GDM1 (cell line): ENCODE data around the gene QRICH1.
"Not testable (repeated sequence)": the region's sequence is repeated elsewhere in the genome, so short reads cannot be mapped to it uniquely, and the experiment has no call there.

Experiments used
- DNase-seq: peaks from one replicate; lab custom pipeline; 2025; lab: John Stamatoyannopoulos, UW

Gene QRICH1

GRCh38 chr3:49017229-49017970 is 76.5 kb downstream of the QRICH1 start:
- DNase-seq, result no peak

GRCh38 chr3:49016414-49017228 is 77.2 kb downstream of the QRICH1 start:
- DNase-seq, result no peak

- no peak for DNase-seq
Measured at GRCh38 chr3:49015765-49016164, 78.1 kb downstream of the QRICH1 start.

- DNase-seq, result no peak
Measured at GRCh38 chr3:49015072-49015471, 78.8 kb downstream of the QRICH1 start.

GRCh38 chr3:49013738-49014660 is 79.9 kb downstream of the QRICH1 start:
- DNase-seq, result no peak

GRCh38 chr3:49013113-49013737 is 80.6 kb downstream of the QRICH1 start:
- DNase-seq, result no peak

- no peak for DNase-seq
Measured at GRCh38 chr3:49012441-49013017, 81.3 kb downstream of the QRICH1 start.

- no peak for DNase-seq
Measured at GRCh38 chr3:49009396-49009795, 84.5 kb downstream of the QRICH1 start.

- DNase-seq, result not testable (repeated sequence)
Measured at GRCh38 chr3:49008627-49009026, 85.2 kb downstream of the QRICH1 start.

GRCh38 chr3:49007771-49008528 is 85.9 kb downstream of the QRICH1 start:
- peak; percentile 80 for DNase-seq

- peak; percentile 96 for DNase-seq
Measured at GRCh38 chr3:49007068-49007770, 86.7 kb downstream of the QRICH1 start, which contains the start of gene WDR6. Gene WDR6 (plus strand): TSS chr3:49007391. CDS start chr3:49007432, 41 bp downstream.

- no peak for DNase-seq
Measured at GRCh38 chr3:49006408-49007067, 87.3 kb downstream of the QRICH1 start.

GRCh38 chr3:49005998-49006397 is 87.9 kb downstream of the QRICH1 start:
- no peak for DNase-seq

- DNase-seq, result no peak
Measured at GRCh38 chr3:49005303-49005680, 88.6 kb downstream of the QRICH1 start.

- no peak for DNase-seq
Measured at GRCh38 chr3:49004352-49005302, 89.2 kb downstream of the QRICH1 start.

GRCh38 chr3:49001155-49001554 is 92.7 kb downstream of the QRICH1 start:
- DNase-seq, result no peak

- DNase-seq, result no peak
Measured at GRCh38 chr3:48999085-48999858, 94.6 kb downstream of the QRICH1 start.
